Measurements from ENCODE around the gene LYRM1.

GRCh38 chr16:20944861-20945574 lies 44.4 kb downstream of the LYRM1 start:
- peak in 2 of 3 experiments; percentile 22 to 33; a peak in 2 of 6 replicates for TF ChIP-seq CTCF (IDR thresholded peaks at IDR 0.05 in 2 of 3, conservative IDR thresholded peaks at IDR 0.05 in 1 of 3; ENCODE audit: control insufficient read depth in 2 of 3, extremely low read depth in 1 of 3, insufficient read depth in 1 of 3, low read depth in 3 of 3, low read length in 3 of 3)
- no peak for TF ChIP-seq CREB1 (IDR thresholded peaks at IDR 0.05; ENCODE audit: low read depth)
- no peak for TF ChIP-seq NFYA (IDR thresholded peaks at IDR 0.05; ENCODE audit: borderline replicate concordance, low read depth, low read length)
- no peak for TF ChIP-seq POLR2A (IDR thresholded peaks at IDR 0.05; ENCODE audit: low read depth, low read length)

Measured in GM12878 (cell line).